Measurements from ENCODE around the gene NATD1. TPM values are rescaled to one million over a fixed set of nuclear protein-coding genes. Genes with fewer than 3 reads are reported as not detected.

The NATD1 gene
- total RNA-seq, 1 donor from 2014 or later: 4.2 TPM

GRCh38 chr17:21189361-21189760 lies 63.8 kb downstream of the NATD1 start:
- Histone ChIP-seq H3K4me3 (no peak overlapping the region), H3K9me3 (no peaks in the 10 kb centered on the region), H3K27me3 (no peaks in the 10 kb centered on the region), H3K4me1 (peaks cover 11% of the 10 kb centered on the region), H3K27ac (no peak overlapping the region), H3K36me3 (peaks cover 0 to 22% of the 10 kb centered on the region in 2 donors)
- intact Hi-C loops (cut with DNase I): no loop called here
- TF ChIP-seq CTCF (IDR thresholded peaks at IDR 0.05) (no peak), POLR2A (IDR thresholded peaks at IDR 0.05) (no peak), POLR2AphosphoS5 (IDR thresholded peaks at IDR 0.05; ENCODE audit: insufficient read depth in 1 of 2, low read depth in 1 of 2) (no peak)
- DNase-seq (ENCODE audit: extremely low spot score in 2 of 2): no peak

Small RNA genes lying within 50 kb of the gene (small RNA-seq; reads per million reads assigned to genes)
- gene RN7SL426P: not detected

Other genes with a start within 250 kb of the NATD1 start
- gene USP22, start 210.4 kb downstream of the NATD1 start, total RNA-seq: 79.1 TPM
- gene DHRS7B, start 126.4 kb downstream of the NATD1 start, total RNA-seq: 31.7 TPM
- 30.2 TPM for gene TMEM11, start 39.2 kb downstream of the NATD1 start, total RNA-seq
- gene MAP2K3, start 31.3 kb upstream of the NATD1 start, total RNA-seq: 21.6 TPM
- gene KCNJ12, start 122.9 kb upstream of the NATD1 start, total RNA-seq: 2.2 TPM